Measurements from ENCODE around the gene BHLHA9.

DNA sequence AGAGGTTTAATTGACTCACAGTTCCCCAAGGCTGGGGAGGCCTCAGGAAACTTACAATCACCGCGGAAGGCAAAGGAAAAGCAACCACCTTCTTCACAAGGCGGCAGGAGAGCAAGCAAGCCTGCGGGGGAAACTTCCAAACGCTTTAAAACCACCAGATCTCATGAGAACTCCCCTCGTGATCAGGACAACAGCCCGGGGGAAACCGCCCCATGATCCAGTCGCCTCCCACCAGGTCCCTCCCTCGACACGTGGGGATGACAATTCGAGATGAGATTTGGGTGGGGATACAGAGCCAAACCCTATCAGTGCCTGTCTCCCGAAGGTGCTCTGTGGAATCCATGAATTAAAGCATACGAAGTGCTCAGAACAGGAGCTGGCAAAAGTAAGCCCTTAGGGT, 46.6 kb upstream of the BHLHA9 start:
- TF ChIP-seq ZNF121 (CRISPR knock-in tag; IDR thresholded peaks at IDR 0.05) (no peak), FOXP1 (CRISPR knock-in tag; IDR thresholded peaks at IDR 0.05; ENCODE audit: borderline replicate concordance) (no peak), NR3C1 (CRISPR knock-in tag; conservative IDR thresholded peaks at IDR 0.05; ENCODE audit: low read depth) (no peak), ELF4 (CRISPR knock-in tag; IDR thresholded peaks at IDR 0.05; ENCODE audit: low read depth) (no peak), ZBTB21 (CRISPR knock-in tag; IDR thresholded peaks at IDR 0.05; ENCODE audit: borderline replicate concordance) (no peak), FOXJ3 (CRISPR knock-in tag; IDR thresholded peaks at IDR 0.05; ENCODE audit: borderline replicate concordance) (no peak), NR1H2 (CRISPR knock-in tag; IDR thresholded peaks at IDR 0.05) (no peak), GABPB1 (CRISPR knock-in tag; IDR thresholded peaks at IDR 0.05) (no peak), JUN (CRISPR knock-in tag; IDR thresholded peaks at IDR 0.05) (no peak), IRF2 (CRISPR knock-in tag; IDR thresholded peaks at IDR 0.05; ENCODE audit: borderline replicate concordance, low read depth) (no peak)
- TF ChIP-seq, protein P1, sequence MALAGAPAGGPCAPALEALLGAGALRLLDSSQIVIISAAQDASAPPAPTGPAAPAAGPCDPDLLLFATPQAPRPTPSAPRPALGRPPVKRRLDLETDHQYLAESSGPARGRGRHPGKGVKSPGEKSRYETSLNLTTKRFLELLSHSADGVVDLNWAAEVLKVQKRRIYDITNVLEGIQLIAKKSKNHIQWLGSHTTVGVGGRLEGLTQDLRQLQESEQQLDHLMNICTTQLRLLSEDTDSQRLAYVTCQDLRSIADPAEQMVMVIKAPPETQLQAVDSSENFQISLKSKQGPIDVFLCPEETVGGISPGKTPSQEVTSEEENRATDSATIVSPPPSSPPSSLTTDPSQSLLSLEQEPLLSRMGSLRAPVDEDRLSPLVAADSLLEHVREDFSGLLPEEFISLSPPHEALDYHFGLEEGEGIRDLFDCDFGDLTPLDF (CRISPR knock-in tag; IDR thresholded peaks at IDR 0.05): no peak
- TF ChIP-seq, protein P2, sequence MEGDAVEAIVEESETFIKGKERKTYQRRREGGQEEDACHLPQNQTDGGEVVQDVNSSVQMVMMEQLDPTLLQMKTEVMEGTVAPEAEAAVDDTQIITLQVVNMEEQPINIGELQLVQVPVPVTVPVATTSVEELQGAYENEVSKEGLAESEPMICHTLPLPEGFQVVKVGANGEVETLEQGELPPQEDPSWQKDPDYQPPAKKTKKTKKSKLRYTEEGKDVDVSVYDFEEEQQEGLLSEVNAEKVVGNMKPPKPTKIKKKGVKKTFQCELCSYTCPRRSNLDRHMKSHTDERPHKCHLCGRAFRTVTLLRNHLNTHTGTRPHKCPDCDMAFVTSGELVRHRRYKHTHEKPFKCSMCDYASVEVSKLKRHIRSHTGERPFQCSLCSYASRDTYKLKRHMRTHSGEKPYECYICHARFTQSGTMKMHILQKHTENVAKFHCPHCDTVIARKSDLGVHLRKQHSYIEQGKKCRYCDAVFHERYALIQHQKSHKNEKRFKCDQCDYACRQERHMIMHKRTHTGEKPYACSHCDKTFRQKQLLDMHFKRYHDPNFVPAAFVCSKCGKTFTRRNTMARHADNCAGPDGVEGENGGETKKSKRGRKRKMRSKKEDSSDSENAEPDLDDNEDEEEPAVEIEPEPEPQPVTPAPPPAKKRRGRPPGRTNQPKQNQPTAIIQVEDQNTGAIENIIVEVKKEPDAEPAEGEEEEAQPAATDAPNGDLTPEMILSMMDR (IDR thresholded peaks at IDR 0.05): no peak
- TF ChIP-seq, protein P3, sequence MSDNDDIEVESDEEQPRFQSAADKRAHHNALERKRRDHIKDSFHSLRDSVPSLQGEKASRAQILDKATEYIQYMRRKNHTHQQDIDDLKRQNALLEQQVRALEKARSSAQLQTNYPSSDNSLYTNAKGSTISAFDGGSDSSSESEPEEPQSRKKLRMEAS (CRISPR knock-in tag; IDR thresholded peaks at IDR 0.05): no peak
- TF ChIP-seq, protein P4, sequence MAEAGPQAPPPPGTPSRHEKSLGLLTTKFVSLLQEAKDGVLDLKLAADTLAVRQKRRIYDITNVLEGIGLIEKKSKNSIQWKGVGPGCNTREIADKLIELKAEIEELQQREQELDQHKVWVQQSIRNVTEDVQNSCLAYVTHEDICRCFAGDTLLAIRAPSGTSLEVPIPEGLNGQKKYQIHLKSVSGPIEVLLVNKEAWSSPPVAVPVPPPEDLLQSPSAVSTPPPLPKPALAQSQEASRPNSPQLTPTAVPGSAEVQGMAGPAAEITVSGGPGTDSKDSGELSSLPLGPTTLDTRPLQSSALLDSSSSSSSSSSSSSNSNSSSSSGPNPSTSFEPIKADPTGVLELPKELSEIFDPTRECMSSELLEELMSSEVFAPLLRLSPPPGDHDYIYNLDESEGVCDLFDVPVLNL (CRISPR knock-in tag; IDR thresholded peaks at IDR 0.05; ENCODE audit: borderline replicate concordance, low read depth): no peak

Data from WTC11 (cell line).